Purkinje cell (primary cell): ENCODE results near the gene SCN8A. TPM values are rescaled to one million over a fixed set of nuclear protein-coding genes. Genes with fewer than 3 reads are reported as not detected.

ENCODE experiments used
- polyA plus RNA-seq: library from polyadenylated mRNA; unstranded; fragments of >200 nt; fragmentation: Nextera tagmentation; gene quantifications from 2 replicates; pipeline ENCODE4 v1.2.1, GENCODE V29; 2014

SCN8A gene
- polyA plus RNA-seq: 30.8 and 40.5 TPM in 2 replicates

GRCh38 chr12:51591016-51591901, at the start of gene SCN8A:
Gene SCN8A, plus strand, starts transcription at chr12:51591233. Its CDS starts 71,585 bp downstream, at chr12:51662818.

GRCh38 chr12:51848326-51848727, 257.3 kb downstream of the SCN8A start, which contains the start of gene FIGNL2:
Gene FIGNL2, minus strand, starts transcription at chr12:51848718. Its CDS starts 26,305 bp downstream, at chr12:51822413.

Other genes with a start within 250 kb of the SCN8A start
- 0.52 TPM in 1 of 2 replicates, not detected in the other for gene CELA1, start 244.6 kb upstream of the SCN8A start, polyA plus RNA-seq
- gene GALNT6, start 199.8 kb upstream of the SCN8A start, polyA plus RNA-seq: not detected in 2 replicates
- 41.2 and 41.7 TPM in 2 replicates for gene SLC4A8, start 166.4 kb upstream of the SCN8A start, polyA plus RNA-seq